ENCODE results near the gene IL10RB.
"Not testable (repeated sequence)": the region's sequence is repeated elsewhere in the genome, so short reads cannot be mapped to it uniquely, and the experiment has no call there.

IL10RB gene

DNA sequence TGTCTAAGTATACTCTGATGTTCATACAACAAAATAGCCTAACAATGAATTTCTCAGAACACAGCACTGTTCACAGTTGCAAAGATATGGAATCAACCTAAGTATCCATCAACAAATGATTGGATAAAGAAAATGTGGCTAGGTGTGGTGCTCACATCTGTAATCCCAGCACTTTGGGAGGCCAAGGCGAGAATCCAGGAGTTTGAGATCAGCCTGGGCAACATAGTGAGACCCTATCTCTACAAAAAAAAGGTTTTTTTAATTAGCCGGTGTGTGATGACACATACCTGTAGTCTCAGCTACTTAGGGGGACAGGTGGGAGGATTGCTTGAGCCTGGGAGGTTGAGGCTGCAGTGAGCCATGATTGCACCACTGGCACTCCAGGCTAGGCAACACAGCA, 25.8 kb upstream of the IL10RB start:
- in situ Hi-C loops (cut with MboI; ENCODE audit: low sequenced_read_pairs): no loop called here

DNA sequence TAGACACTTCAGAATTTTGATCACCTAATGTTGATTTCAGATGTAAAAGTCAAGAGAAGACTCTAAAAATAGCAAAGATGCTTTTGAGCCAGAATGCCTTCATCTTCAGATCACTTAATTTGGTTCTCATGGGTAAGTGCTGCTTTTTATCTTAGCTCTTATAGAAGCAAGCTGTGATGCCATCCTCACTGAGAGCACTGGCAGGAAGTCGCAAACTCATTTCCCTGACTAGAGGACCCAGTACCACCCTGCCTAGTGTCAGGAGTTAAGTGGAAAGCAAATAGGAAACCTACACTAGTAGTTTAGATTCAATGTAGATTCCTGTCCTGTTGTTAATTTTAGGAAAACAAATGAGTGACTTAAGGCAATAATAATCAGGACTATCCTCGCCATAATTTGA, 24.3 kb upstream of the IL10RB start:
- in situ Hi-C loops (cut with MboI; ENCODE audit: low sequenced_read_pairs): no loop called here

DNA sequence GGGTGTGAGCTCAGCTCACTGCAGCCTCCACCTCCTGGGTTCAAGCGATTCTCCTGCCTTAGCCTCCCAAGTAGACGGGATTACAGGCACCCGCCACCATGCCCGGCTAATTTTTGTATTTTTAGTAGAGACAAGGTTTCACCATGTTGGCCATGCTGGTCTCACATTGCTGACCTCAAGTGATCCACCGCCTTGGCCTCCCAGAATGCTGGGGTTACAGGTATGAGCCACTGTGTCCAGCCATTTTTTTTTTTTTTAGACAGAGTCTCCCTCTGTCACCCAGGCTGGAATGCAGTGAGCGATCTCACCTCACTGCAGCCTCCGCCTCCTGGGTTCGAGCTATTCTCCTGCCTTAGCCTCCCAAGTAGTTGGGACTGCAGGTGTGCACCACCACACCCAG, 23.3 kb upstream of the IL10RB start:
- in situ Hi-C loops (cut with MboI; ENCODE audit: low sequenced_read_pairs): not testable (repeated sequence)

DNA sequence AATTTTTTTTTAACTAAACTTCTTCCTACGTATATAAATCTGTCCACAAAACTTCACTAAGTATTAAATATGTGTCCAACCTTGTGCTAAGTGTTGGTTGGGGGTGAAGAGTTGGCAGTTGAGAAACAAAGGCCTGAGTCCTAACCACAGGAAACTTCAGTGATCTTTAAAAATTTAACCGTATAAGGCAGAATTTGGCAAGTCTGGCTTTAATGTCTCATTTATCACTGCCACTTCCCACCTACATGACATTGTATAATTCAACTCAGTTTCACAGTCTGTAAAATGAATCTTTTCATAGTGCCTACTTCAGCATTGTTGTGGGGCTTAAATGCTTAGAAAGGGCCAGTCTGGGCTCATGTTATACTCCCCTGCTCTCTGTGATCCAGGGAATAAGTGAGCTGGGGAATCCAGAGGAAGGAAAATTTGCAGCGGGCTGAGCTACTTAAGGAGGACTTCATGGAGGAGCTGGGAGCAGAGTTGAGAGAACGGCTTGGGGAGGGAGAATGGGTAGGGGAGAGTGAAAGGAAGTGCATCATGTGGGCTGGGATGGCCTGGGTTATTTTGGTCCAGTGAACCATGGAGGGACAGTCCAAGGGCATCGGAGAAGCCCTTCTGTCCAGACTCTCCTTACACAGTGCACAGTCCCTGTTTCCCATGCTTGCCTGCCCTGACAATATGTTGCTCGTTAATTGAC, 21.9 kb upstream of the IL10RB start:
- in situ Hi-C loops (cut with MboI; ENCODE audit: low sequenced_read_pairs): no loop called here

DNA sequence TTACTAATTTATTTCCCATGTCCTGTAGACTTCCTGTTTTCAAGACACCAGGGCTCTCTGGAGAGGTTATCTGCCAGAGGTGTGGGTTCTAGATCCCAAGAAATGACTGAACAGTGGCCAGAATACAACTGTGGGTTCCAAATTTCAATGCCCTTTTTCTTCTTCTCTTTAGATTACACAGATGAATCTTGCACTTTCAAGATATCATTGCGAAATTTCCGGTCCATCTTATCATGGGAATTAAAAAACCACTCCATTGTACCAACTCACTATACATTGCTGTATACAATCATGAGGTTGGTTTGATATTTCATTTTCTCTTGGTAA, 21.4 kb upstream of the IL10RB start:
- in situ Hi-C loops (cut with MboI; ENCODE audit: low sequenced_read_pairs): no loop called here

DNA sequence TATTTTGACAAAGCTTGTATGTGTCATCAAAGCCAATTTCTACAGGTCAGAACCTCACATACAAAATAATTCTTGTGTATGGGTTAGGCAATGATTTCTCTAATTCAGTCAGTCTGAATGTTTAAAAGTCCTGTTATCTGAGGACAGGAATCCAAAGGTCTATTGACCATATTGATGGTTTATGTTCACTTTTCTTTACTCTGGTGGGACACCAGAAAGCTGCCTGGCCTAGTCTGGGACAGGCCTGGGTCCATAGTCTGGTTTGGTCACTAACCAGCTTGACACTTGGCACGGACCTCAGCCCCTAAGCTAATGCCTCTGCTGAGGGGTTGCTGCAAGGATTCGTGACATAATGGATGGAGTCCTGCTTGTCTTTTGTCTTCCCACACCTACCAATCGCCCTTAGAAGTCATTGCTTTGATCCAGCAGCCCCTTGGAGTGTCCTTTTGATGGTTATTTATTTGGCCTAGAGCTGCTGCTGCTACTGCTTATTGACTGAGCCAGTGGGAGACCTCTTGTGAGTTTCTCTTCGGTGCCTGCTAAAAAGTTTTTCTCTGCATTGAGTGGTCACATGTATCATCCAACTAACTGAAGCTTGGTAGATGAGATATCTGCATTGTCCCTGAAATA, 20.8 kb upstream of the IL10RB start:
- in situ Hi-C loops (cut with MboI; ENCODE audit: low sequenced_read_pairs): no loop called here

DNA sequence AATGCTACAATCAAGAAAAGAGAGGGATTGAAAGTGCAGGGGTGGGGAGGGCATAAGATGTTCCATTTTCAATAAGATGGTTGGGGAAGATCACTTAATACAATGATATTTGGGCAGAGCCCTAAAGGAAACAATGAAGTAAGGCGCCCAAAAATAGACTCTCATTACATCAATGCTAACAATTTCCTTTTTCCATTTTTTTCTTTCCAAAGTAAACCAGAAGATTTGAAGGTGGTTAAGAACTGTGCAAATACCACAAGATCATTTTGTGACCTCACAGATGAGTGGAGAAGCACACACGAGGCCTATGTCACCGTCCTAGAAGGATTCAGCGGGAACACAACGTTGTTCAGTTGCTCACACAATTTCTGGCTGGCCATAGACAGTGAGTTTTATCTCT, 19.7 kb upstream of the IL10RB start:
- in situ Hi-C loops (cut with MboI; ENCODE audit: low sequenced_read_pairs): no loop called here

DNA sequence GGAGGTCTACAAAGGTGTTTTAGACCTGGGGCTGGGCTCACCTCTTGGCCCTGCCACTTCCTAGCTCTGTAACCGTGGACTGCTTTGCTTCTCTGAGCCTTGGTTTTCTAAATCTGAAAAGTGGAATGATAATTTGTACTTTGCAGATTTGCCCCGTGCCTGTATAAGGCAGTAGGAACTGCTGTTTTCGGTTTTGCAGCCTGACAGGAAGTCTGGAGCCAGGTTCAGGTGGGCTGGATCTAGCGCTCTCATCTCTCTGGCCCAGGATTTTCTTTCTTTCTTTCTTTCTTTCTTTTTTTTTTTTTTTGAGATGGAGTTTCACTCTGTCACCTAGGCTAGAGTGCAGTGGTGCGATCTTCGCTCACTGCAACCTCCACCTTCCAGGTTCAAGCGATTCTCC, 19.2 kb upstream of the IL10RB start:
- in situ Hi-C loops (cut with MboI; ENCODE audit: low sequenced_read_pairs): no loop called here

DNA sequence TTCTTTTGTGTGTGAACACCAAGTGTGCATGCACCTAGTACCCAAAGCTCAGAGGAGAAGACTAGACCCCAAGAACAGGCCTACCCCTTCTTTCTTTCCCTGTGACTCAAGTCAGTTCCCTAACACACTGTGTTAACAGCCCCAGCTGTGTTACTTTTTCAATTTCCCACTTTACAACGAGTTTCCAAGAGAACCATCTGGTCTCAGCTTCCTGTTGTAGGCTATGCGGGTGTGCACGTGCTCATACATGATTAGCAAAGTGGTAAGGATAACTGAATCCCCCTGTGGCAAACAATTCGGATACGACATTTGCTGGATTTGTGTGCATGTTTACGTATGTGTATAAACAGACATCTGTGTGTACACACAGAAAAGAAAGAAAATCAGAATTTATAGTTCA, 18.6 kb upstream of the IL10RB start:
- in situ Hi-C loops (cut with MboI; ENCODE audit: low sequenced_read_pairs): no loop called here

DNA sequence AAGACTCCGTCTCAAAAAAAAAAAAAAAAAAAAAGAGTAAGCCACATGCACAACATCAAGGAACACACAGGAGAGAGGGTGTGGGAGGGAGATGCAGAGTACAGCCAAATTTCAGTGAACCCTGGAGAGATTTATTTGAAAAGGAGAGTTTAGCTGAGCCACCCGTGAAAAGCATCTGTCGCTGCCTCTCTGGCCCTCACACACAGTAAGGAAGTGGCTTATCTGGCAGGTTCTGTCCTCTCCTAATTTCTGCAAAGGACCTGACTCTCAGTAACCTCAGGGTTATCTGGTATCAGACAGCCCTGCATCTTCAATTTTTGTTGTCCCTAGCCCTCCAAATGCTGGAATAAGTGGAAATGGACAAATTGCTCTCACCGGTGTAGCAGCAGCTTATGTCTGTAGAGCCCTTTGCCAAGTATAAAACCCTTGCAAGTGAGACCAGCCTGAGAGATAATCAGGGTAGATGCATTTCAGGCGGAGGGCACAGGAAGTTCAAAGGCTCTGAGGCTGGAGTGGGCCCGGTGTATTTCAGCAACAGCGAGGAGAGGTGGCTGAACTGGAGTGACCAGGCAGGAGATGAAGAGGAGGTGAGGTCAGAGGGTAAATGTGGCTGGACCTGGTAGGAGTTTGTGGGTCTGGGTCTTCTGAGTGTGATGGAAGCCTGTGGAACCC, 16.7 kb upstream of the IL10RB start:
- in situ Hi-C loops (cut with MboI; ENCODE audit: low sequenced_read_pairs): no loop called here

DNA sequence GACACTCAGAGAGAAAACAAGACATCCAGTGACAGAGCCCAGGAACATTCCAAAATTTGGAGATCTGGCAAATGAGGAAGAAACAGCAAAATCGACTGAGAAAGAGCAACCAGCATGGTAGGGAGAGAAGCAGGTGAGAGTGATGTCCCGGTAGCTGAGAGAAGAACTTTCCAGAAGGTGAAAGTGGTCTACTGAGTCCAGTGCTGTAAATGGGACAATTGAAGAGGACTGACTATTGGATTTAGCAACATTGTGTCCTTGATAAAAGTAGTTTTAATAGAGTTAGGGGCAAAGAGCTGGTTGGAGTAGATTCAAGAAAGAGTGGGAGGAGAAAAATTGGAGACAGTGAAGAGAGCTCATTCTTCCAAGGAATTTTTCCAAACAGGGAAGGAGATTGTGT, 15.0 kb upstream of the IL10RB start:
- in situ Hi-C loops (cut with MboI; ENCODE audit: low sequenced_read_pairs): no loop called here

DNA sequence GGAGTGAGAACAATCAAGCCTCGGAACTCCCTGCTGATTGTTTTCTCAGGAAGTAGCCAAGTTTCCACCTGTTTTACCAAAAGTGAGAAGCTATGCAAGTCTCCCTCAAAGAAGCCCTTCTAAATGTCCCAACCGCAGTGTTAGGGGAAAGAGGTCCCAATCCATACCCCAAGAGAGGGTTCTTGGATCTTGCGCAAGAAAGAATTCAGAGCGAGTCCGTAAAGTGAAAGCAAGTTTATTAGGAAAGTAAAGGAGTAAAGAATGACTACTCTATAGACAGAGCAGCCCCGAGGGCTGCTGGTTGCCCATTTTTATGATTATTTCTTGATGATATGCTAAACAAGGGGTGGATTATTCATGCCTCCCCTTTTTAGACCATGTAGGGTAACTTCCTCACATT, 12.8 kb upstream of the IL10RB start:
- in situ Hi-C loops (cut with MboI; ENCODE audit: low sequenced_read_pairs): not testable (repeated sequence)

DNA sequence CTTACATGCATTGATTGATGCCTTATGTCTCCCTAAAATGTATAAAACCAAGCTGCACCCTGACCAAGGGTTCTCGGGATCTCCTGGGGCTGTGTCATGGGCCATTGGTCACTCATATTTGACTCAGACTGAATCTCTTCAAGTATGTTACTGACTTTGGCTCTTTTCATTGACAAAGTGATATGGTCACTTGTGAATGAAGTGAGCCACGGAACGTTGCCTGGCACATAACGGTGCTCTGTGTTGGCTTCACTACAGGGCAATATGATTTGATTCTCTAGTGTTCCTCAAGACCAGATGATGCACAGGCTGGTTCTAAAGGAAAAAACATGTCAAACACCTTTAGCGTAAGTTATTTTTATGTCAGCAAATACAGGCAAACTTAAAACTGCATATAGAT, 11.4 kb upstream of the IL10RB start:
- in situ Hi-C loops (cut with MboI; ENCODE audit: low sequenced_read_pairs): no loop called here

DNA sequence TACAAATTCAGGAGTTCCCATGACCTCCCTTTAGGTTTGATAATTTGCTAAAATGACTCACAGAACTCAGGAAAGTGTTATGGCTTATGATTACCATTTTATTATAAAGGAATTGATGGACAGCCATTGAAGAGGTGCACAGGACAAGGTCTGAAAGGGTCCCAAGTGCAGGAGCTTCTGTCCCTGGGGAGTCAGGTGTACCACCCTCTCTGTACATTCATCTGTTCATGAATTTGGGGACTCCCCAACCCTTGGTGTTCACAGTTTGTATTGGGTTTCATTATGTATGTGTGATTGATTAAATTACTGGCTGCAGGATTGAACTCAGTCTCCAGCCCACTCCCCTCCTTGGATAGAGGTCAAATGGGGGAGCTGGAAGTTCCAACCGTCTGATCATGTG, 10.8 kb upstream of the IL10RB start:
- in situ Hi-C loops (cut with MboI; ENCODE audit: low sequenced_read_pairs): no loop called here

DNA sequence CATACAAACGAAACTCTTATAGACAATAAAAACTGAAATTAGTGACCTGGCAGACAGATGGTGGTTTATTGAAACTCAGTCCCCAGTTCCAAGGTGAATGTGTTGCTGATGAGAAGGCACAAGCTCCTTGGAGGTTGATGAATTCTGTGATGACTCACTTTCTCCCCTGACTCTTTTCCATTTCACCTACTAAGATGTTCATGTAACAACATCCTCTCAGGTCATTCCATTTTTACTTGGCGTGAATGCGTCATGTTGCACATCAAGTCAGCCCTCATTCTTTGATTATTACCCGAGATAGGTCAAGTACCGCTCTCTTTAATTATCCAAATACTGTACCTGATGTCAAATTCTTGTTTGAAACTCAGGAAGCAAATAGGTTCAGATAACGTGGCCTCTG, 10.1 kb upstream of the IL10RB start:
- in situ Hi-C loops (cut with MboI; ENCODE audit: low sequenced_read_pairs): no loop called here

DNA sequence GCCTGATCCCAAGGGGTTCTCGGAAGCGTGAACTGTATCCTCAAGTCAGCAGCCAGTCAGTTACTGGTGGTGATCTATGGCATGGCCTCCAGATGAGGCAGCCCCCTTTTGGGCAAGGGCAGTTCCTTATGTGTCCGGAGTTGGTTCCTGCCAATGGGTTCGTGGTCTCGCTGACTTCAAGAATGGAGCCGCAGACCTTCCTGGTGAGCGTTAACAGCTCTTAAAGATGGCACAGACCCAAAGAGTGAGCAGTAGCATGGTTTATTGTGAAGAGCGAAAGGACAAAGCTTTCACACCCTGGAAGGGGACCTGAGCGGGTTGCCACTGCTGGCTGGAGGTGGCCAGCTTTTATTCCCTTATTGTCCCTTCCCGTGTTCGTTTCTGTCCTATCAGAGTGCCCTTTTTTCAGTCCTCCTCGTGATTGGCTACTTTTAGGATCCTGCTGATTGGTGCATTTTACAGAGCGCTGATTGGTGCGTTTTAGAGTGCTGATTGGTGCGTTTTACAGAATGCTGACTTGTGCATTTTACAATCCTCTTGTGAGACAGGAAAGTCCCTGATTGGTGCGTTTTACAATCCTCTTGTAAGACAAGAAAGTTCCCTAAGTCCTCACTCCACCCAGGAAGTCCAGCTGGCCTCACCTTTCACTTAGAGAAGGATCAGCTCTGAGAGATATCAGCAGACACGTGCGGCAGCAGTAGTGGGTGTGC, 8.9 kb upstream of the IL10RB start:
- in situ Hi-C loops (cut with MboI; ENCODE audit: low sequenced_read_pairs): no loop called here

DNA sequence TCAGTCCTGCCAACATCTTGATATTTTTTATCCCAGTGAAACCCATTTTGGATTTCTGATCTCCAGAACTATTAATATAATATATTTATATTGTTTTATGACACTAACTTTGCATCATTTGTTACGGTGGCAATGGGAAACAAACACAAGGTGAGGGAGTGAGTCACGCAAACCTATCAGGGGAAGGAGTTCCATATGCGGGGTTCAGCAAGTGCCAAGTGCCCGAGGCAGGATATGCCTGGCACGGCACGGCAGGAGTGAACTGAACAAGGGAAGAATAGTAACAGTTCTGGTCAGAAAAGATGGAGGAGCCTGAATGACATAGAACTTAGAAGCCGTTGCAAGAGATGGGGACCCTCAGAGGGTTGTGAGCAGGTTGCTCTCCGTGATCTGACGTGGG, 7.7 kb upstream of the IL10RB start:
- in situ Hi-C loops (cut with MboI; ENCODE audit: low sequenced_read_pairs): no loop called here

DNA sequence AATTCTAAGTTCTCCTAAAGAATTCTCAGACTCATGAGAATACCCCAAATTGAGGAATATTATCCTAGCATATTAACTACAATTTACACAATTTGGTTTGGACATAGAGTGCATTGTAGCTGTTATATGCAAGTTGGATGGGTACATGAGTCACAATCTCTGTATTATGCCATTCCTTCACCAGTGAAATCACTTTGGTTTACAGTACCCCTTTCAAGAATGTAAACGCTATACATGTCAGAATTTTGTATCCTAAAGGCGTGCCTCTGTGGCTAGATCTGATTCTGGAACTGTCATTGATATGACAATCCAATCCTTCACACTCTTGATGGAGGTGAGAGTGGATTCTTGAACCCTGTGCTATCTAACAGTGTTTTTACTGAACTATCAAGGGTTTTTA, 6.7 kb upstream of the IL10RB start:
- in situ Hi-C loops (cut with MboI; ENCODE audit: low sequenced_read_pairs): no loop called here

DNA sequence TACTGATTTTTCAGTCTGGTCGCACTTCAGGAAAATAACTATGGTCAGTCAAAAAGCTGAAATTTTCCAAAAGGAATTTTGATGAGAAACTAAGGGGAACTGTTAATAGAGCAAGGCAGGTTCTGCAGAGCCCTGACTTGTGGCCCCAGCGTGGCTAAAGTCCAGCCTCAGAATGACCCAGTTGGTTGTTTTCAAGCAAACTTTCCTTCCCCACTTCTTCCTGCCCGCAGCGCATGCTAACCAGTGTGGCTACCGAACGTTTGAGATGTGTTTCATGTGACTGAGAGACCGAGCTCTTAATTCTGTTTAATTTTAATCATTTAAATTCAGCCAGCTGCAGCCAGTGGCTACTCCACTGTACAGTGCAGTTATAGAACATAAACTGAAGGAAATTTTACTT, 6.2 kb upstream of the IL10RB start:
- in situ Hi-C loops (cut with MboI; ENCODE audit: low sequenced_read_pairs): no loop called here

DNA sequence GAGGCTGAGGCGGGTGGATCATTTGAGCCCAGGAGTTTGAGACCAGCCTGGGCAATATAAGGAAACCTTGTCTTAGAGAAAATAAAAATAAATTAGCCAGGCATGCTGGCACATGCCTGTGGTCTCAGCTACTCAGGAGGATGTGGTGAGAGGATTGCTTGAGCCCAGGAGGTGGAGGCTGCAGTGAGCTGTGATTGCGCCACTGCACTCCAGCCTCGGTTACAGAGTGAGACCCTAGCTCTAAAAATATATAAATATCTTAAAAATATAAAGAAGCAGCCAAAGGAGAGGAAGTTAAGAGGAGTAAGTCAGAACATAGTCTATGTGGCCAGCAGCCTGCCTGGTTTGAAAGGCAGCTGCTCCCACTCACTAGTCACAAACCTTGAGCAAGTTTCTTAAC, 4.5 kb upstream of the IL10RB start:
- in situ Hi-C loops (cut with MboI; ENCODE audit: low sequenced_read_pairs): no loop called here

DNA sequence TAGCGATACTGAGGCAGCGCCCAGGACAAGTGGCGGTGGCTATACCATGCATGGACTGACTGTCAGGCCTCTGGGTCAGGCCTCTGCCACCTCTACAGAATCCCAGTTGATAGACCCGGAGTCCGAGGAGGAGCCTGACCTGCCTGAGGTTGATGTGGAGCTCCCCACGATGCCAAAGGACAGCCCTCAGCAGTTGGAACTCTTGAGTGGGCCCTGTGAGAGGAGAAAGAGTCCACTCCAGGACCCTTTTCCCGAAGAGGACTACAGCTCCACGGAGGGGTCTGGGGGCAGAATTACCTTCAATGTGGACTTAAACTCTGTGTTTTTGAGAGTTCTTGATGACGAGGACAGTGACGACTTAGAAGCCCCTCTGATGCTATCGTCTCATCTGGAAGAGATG, 3.2 kb upstream of the IL10RB start:
- in situ Hi-C loops (cut with MboI; ENCODE audit: low sequenced_read_pairs): no loop called here

DNA sequence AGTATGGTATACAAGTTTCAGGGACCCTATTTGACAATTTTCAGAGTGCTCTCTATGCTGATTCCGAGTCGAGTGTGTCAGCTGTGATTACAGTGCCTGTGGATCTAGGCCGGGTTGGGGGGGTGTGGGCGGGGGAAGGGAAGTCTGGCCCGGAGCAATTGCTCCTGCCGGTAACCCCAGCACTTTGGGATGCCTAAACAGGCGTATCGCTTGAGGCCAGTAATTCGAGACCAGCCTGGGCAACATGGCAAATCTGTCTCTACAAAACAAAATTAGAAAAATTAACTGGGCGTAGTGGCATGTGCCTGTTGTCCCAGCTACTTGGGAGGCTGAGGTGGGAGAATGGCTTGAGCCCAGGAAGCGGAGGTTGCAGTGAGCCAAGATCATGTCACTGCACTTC, 1.6 kb upstream of the IL10RB start:
- in situ Hi-C loops (cut with MboI; ENCODE audit: low sequenced_read_pairs): no loop called here
